GM19023 (cell line): ENCODE measurements around the gene SCIN.
"Not testable (repeated sequence)": the region's sequence is repeated elsewhere in the genome, so short reads cannot be mapped to it uniquely, and the experiment has no call there.

ENCODE experiments used
- ATAC-seq: cut with Tn5 transposase; IDR thresholded peaks from one replicate; pipeline ENCODE4 v1.9.1; 2021; ENCODE audit warnings: mild to moderate bottlenecking, moderate library complexity; ENCODE audit not compliant: unreplicated experiment

The SCIN gene

DNA sequence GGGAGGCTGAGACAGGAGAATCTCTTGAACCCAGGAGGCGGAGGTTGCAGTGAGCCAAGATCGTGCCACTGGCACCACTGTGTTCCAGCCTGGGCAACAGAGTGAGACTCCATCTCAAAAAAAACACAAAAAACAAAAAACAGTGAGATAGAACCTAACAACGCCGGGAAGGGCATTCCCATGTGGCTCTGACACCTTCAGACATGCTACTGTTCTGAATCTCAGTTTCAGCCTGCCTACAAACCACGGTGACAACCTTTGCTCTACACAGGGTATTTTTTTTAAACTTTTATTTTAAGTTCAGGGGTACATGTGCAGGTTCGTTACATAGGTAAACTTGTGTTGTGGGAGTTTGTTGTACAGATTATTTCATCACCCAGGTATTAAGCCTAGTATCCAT is 74.7 kb downstream of the SCIN start:
- ATAC-seq: peak; percentile 60

DNA sequence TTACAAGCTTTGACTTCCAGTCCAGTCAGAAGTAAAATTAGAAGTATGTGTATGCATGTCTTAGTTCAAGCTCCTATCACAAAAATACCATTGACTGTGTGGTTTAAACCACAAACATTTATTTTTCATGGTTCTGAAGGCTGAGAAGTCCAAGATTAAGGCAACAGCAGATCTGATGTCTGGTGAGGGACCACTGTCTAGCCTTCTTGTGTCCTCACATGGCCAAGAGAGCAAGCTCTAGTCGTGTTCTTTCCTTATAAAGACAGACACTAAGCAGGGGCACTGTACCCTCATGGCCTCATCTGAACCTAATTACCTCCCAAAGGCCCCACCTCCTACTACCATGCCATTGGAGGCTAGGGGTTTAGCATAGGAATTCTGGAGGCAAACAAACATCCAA is 75.6 kb downstream of the SCIN start:
- no peak for ATAC-seq

DNA sequence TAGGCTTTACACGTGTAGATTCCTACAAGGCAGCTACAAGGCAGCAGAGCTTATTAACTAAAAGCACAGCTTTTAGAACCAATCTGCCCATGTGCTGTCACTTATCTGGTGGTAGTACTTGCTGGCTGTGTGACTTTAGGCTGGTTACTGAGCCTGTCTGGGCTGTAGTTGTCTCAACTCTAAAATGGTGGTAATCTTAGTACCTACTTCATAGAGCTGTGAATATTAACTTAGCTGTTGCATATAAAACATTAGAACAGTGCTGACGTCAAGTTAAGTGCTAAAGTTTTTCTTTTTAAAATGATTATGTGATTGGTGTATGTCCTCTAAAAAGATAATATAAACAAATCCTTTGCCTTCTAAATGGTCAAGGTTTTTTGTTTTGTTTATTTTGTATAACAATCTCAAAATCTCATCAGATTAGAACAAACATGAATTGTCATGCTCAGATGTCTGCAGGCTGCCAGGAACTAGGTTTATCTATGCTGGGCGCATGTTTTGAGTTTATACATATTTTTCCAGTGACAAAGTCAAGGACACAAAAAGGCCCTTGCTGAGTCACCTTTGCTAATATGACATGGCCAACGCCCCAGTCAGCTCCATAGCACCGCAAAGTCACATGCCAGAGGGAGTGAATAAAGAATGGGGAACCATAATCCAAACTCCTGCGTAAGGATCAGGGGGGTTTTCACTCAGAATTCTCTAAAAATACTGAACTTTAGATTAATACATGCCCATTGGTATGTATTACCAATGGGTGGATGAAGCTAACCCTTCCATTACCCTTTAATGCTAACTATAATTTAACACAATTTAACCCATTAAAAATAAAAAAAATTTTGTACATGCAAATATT is 77.1 kb downstream of the SCIN start:
- ATAC-seq: no peak

DNA sequence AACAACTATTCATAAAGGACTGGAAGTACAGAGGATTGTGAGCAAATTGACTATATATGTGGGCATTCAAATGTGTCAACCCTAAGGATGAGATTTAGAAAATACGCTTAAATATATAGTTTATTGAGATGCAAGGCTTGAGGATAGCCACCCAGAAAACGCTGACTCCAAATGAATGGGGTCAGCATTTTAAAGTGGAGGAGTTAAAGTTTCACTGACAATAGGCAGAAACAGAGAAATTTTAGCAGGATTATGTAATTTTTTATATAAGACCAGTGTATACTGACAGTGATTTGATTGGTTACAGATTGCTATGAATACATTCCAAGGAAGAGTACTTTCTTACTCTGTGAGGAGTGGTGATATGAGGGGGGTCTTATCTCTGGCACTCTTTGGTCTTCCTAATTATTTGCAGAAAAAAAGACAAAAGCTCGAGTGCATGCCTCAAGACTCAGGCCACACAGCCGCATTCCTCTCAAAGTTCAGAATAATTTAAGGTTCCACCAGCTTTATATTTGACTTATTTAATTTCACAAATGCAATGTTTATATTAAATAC is 78.3 kb downstream of the SCIN start:
- ATAC-seq: no peak

DNA sequence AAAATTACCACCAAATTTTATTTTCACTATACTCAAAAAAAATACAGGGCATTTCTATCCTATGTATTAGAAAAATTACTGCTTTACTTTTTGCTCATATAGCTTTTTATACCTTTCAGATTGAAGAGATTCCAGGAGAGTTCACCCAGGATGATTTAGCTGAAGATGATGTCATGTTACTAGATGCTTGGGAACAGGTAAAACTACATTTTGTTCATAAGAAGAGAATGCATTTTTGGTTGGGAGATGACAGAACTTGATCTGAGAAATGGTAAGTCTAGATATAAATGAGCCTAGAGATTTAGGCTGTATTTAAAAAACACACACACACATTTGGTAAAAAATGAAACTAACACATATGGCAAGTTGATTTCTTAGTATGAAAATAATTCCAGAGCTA is 78.8 kb downstream of the SCIN start:
- no peak for ATAC-seq

DNA sequence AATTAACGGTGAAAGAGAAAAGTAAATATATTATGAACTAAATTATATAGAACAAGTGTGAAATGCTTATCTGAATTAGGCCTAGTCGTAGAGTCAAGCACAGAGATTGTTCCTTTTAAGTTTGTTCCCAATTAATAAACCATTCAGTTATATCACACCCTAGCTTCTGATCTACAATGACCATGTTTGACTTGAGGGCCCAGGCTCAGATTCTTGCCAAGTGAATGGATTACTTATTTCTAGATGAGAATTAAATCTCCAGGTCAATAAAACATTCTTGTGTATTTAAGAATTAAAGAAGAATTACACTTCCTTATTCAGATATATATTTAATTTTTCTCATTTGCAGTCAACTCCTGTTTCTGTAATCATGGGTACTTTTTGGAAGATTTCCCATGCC is 79.6 kb downstream of the SCIN start:
- ATAC-seq: no peak

DNA sequence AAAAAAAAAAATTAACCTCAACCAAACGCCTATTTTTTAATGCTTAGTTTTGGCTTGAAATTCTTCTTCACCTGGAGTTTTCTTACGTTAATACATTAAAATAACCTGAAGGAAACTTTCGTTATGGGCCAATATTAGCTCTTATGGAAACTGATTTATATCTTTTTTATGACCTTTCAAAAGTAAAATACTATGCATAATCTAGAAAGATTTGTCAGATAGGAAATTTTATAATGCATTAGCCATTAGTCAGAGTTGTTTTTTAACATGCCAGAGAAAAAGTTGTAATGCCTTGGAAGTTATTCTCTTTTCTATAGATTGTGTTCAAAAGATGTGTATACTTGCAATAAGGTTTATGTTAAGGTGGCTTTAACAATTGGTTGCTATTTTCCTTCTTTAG is 82.6 kb downstream of the SCIN start:
- ATAC-seq: no peak

DNA sequence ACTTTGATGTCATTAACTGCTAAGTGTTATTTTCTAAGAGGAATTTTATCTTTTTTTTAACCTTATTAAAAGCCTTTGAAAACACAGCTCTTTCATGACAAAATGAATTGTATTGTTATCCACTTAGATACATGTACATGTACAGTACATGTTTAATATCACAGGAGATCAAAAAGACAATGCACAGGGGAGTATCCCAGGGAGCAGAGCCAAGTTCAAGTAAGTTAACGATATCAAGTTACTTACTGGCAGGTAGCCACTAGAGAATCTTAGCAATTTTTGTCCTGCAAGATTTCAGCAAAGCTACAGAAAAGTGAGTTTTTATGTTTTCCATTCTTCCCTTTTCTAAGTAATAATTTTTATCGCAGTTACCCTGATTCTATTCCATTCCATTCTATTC is 83.0 kb downstream of the SCIN start:
- no peak for ATAC-seq

DNA sequence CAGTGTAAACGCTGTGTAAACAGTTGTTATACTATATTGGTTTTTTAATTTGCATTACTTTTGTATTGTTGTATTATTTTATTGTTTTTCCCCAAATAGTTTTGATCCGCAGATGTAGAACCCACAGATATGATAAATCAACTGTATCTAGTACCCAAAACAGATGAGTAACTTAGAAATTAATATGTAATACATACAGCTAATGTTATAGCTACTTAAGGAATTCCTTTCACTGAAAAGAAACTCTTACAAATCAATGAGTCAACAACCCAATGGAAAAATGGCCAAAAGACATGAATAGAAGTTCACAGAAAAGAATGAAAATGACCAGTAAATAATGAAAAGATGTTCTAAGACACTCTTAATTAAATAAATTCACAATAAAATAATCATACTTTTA is 84.6 kb downstream of the SCIN start:
- ATAC-seq: no peak

DNA sequence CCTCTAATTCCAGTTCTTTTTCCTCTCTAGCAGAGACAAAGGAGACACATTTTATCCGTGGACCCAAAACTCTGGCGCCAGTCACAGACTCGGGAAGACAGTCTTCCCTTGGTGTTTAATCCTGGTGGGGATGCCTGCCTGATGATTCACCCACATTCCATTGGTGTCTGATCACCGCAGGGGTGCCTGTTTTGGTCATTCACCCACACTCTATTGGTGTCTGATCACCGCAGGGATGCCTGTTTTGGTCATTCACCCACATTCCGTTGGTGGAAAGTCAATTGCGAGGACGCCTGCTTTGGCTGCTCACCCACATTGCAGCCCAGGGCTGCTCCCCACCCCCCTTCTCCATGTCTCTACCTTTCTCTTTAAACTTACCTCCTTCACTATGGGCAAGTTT is 89.9 kb downstream of the SCIN start:
- not testable (repeated sequence) for ATAC-seq

DNA sequence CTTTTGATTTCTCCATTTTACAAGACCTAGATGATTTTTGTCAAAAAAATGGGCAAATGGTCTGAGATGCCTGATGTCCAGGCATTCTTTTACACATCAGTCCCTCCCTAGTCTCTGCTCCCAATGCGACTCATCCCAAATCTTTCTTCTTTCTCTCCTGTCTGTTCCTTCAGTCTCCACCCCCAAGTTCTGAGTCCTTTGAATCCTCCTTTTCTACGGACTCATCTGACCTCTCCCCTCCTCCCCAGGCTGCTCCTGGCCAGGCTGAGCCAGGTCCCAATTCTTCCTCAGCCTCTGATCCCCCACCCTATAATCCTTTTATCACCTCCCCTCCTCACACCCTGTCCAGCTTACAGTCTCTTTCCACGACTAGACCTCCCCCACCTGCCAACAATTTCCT is 90.5 kb downstream of the SCIN start:
- not testable (repeated sequence) for ATAC-seq

DNA sequence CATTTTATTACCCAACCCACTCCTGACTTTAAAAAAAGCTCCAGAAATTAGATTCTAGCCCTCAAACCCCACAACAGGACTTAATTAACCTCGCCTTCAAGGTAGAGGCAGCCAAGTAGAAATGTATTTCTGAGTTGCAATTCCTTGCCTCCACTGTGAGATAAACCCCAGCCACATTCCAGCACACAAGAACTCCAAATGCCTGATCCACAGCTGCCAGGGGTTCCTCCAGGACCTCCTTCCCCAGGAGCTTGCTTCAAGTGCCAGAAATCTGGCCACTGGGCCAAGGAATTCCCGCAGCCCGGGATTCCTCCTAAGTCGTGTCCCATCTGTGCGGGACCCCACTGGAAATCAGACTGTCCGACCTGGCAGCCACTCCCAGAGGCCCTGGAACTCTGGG is 91.1 kb downstream of the SCIN start:
- ATAC-seq: no peak

DNA sequence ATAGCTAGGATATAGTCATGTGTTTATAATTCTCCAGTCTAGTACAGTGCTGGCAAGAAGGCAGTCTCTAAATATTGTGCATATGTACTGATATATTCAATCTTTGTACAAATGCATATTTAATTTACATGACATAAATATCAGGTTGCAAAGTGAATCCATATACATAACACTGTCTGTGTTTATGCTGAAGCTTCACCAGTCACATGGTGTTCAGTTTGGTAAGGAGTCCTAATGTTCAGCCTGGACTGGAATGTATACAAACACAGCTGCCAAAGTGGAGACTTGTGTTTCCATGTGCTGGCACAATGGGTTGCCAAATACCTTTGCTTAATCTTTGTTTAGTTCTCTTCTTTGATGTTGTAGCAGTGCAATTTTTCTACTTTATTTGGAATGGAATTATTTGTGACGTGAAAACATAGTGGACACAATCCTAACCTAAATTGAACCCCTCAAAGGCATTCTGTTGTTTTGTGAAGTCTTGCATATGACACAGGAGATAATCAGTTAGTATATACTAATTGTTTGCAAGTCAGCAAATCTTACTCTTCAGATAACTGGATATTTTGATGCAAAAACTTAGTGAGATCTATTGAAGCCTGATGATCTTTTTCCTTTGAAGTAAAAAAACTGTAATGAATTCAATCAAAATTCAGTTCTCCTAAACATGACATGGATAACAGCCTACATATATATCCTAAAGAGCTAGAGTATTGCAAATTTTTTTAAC is 99.6 kb downstream of the SCIN start:
- ATAC-seq: no peak

DNA sequence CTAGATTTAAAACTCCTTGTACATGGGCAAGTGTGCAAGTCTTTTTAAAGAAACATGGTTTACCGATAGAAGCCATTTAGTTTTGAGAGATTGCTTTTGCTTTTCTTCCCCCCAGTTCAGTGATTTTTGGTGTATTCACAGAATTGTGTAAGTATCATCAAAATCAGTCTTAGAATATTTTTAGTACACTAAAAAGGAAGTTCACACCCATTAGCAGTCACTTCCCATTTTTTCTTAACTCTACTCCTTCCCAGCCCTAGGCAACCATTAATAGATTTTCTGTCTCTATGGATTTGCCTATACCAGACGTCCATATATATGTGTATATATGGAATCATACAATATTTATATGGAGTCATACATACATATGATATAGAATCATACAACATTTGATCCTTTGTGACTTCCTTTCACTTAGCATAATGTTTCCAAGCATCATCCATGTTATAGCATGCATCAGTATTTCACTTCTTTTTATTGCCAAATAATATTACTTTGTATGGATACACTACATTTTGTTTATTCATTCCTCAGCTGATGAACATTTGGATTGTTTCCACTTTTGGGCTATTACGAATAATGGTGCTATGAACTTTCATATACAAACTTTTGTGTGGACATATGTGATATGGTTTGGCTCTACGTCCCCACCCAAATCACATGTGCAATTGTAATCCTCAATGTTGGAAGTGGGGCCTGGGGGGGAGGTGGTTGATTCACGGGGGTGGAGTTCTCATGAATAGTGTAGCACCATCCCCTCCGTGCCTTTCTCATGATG is 100.4 kb downstream of the SCIN start:
- no peak for ATAC-seq

DNA sequence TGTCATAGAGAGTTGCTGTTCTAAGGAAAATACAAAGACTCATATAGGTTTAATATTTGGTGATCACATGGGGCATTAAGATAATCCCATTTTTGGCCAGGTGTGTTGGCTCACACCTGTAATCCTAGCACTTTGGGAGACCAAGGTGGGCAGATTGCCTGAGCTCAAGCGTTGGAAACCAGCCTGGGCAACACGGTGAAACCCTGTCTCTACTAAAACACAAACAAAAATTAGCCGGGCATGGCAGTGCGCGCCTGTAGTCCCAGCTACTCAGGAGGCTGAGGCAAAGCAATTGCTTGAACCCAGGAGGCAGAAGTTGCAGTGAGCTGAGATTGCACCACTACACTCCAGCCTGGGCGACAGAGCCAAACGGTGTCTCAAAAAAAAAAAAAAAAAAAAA is 102.9 kb downstream of the SCIN start:
- ATAC-seq: not testable (repeated sequence)

DNA sequence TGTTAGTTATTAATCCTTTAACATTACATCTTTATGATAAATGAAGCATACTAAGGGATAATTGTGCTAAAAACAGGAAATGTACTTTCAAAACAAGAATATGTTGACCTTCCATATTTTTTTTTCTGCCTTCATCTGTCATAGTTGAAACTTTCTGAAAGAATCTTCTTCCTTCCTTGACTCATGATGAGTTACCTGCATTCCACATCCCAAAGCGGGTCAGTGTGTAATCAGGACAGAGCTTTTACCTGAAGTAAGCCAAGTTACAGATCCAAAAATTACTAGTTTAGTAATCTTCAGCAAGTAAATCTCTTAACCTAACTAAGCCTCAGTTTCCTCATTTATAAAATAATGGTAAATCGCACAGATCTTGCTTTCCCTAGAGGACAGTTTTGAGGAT is 103.5 kb downstream of the SCIN start:
- ATAC-seq: no peak

DNA sequence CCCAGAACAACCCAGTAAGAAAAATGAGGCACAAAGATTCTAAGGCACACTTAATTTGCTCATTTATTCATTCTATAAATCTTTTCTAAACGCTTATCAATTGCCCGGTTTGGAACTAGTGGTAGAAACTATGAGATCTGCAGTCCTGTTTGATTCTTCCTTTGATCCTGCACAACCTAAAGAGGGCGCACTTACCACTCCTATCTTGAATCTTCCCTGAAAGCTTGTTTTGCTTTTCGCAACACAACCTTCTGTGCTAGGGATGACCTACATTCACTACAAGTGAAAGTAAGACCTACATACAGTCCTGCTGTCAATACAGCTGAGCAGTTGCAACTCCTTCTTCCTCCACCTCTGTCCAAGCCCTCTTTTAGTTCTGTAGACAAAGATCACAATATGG is 104.3 kb downstream of the SCIN start:
- no peak for ATAC-seq

DNA sequence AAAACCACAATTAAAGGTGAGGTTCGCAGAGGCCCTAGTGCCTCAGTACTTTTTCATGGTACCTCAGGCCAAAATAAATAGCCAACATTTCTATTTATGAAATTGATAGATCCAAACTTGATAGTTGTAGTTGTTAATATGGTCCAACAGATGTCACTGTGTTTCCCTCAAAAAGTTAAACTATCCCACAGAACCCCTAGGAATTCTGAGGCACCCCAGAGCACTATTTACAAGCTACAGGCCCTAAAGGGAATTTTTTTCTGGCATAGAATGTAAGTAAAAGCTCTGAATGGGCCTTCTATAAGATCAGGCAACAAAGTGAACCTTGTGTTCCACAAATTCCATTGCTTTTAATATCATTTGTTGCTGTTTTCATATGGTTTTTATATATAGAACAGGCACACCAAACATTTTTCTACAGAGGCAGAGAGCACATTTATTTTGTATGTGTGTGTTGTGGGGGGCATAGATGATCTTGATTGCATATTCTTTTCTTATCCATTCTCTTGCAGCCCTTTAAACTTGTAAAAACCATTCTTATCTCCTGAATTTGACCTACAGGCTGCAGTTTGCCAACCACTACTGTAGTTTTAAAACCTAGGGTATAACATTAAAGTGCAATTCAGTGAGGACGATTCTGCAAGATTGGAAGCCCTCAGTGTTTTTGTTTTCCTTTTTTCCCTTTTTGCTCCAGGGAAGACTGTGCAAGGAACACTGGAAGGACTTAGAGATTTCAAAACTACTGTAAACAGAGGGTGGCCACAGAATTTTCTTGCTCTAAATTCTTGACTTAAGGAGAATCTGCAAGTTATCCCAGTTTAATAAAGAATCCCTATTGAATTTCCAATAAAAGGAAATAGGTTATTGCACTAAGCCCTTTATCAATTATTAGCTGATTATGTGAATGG is 113.4 kb downstream of the SCIN start:
- ATAC-seq: no peak

DNA sequence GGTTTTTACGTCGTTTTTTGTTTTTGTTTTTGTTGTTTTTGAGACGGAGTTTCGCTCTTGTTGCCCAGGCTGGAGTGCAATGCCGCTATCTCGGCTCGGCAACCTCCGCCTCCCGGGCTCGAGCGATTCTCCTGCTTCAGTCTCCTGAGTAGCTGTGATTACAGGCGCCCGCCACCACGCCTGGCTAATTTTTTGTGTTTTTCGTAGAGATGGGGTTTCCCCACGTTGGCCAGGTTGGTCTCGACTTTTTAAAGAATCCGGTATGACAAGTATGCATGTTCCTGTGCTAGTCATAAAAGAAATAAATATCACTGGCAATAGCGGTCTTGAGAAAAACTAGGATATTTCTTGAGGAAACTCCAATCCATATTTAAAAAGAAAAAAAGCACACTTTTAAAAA is 114.2 kb downstream of the SCIN start:
- no peak for ATAC-seq

DNA sequence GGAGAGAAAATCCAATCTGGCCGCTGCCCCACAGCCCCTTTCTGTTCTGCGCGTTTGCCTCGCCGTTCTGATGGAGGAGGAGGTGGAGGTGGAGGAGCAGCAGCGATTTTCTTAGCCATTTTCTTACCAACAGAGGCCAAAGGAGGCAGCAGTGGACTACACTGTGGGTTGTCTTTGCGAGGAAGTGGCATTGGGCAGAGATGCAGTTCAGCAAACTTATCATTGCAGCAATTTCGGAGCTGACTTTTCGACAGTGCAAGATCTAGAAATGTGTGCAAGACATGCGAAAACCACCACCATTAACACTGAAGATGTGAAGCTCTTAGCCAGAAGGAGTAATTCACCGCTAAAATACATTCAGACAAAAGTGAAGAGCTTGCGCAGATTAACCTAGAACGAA is 115.0 kb downstream of the SCIN start:
- no peak for ATAC-seq
